ENCODE measurements around the gene ARHGAP26. TPM values are rescaled to one million over a fixed set of nuclear protein-coding genes. Genes with fewer than 3 reads are reported as not detected.
"Not testable (repeated sequence)": the region's sequence is repeated elsewhere in the genome, so short reads cannot be mapped to it uniquely, and the experiment has no call there.

ARHGAP26 gene
- total and polyA plus RNA-seq, 2 of the 4 experiments (the other 2 are of a cell fraction) = 0.54 to 0.56 TPM

DNA sequence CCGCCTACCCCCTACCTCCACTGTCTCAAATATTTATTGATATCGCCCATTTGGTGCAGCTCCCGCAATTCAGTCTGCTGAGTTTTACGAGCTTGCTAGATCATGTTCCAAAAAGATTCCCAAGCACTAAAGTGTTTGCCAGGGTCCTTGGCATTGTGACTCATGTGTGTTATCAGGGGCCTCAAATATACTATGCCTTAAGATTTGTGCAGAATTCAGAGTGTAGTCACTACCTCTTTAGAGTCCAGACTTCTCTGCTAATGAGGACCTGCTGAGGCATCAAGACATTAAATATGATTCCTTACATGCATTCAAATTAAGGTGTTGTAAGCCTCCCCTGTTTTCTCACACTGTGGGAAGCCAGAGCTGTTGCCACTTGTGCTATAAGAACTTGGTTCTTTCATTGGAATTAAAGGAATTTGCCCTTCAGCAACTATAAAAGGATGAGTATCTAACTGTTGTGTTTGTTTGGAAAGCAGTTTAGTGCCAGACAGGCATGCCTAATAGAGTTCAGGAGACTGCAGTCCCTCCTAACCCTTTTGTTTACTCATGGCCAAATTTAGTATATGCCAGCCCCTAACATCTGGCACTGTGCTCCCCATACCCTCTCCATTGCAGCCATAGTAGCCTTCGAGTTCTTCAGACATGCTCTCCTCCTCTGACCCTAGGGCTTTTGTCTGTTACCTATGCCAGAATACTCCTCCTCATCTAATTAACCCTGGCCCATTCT lies 316.9 kb downstream of the ARHGAP26 start (continued):
- TF ChIP-seq BHLHE40 (IDR thresholded peaks at IDR 0.05; ENCODE audit: low read depth, low read length) (no peak), POLR2A (IDR thresholded peaks at IDR 0.05; ENCODE audit: low read depth, low read length) (no peak)

DNA sequence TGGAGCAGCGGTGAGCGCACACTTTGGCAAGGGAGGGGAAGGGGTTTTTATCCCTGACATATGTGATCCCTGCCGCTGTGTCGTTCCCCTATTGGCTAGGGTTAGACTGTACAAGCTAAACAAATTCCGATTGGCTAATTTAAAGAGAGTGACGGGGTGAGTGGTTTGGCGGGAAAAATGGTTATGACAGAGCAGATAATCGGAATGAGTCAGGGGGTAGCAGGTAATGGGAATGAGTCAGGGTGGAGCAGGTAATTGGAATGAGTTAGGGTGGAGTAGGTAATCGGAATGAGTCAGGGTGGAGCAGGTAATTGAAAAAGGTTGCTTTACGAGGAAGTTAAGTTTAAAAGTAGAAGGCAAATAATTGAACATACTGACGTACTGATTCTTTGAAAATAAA lies 318.5 kb downstream of the ARHGAP26 start:
- H3K4me1 ChIP-seq (ENCODE audit: control insufficient read depth, insufficient read depth, low read length); intact Hi-C loops (cut with micrococcal nuclease); H4K91ac ChIP-seq (ENCODE audit: insufficient read depth, low read depth, low read length); H3K9me1 ChIP-seq (ENCODE audit: insufficient read depth, low read length); H4K20me1 ChIP-seq (ENCODE audit: insufficient read depth, low read length); in situ Hi-C loops (cut with MboI; ENCODE audit: low sequenced_read_pairs); H3K27ac ChIP-seq (ENCODE audit: insufficient read depth, low read length); H2BK120ac ChIP-seq (ENCODE audit: low read depth, low read length); H3K36me3 ChIP-seq (ENCODE audit: control insufficient read depth, insufficient read depth, low read length); POLR2A ChIA-PET (ENCODE audit: unreplicated experiment); H2BK20ac ChIP-seq (ENCODE audit: low read depth, low read length); H2BK15ac ChIP-seq (ENCODE audit: low read depth, low read length); H4K5ac ChIP-seq (ENCODE audit: low read depth, low read length); H3K4ac ChIP-seq (ENCODE audit: low read depth, low read length); H3K4me3 ChIP-seq (ENCODE audit: insufficient read depth, low read depth, low read length); dilution Hi-C loops (cut with HindIII; ENCODE audit: low sequenced_read_pairs, unreplicated experiment); H3K56ac ChIP-seq (ENCODE audit: extremely low read depth, insufficient read depth, low read length); H2AK9ac ChIP-seq (replicated peaks; ENCODE audit: low read depth, low read length, poor library complexity); CTCF ChIA-PET; H2AK5ac ChIP-seq (ENCODE audit: low read depth, low read length); H3K9ac ChIP-seq (ENCODE audit: low read depth, low read length); BruUV-seq (replicated peaks); H3K23ac ChIP-seq (ENCODE audit: low read depth, low read length); H3K27me3 ChIP-seq (ENCODE audit: control insufficient read depth, insufficient read depth, low read length); H3K79me1 ChIP-seq (ENCODE audit: low read depth in 1 of 2, low read length in 2 of 2); H3K4me2 ChIP-seq (ENCODE audit: low read depth, low read length); H4K8ac ChIP-seq (ENCODE audit: low read depth in 2 of 2, low read length in 2 of 2); ATAC-seq (ENCODE audit: low read depth); H3K14ac ChIP-seq (replicated peaks; ENCODE audit: low read depth, low read length); H3K18ac ChIP-seq (ENCODE audit: low read depth, low read length); H2BK5ac ChIP-seq (ENCODE audit: low read depth, low read length, poor library complexity, severe bottlenecking); H3K9me3 ChIP-seq (ENCODE audit: control insufficient read depth, insufficient read depth, low read length); H2AFZ ChIP-seq (replicated peaks; ENCODE audit: low read length, poor library complexity); DNase-seq: not testable (repeated sequence)
- 97% methylated on average over 5 of the region's 11 CpGs; no CpG with 5 or more reads in 1 of the 2 experiments for WGBS, 2 experiments (ENCODE audit: extremely low coverage in 2 of 2, insufficient read length in 1 of 2)

GRCh38 chr5:143090044-143090443 lies 319.9 kb downstream of the ARHGAP26 start:
- DNase-seq; H3K4ac ChIP-seq (ENCODE audit: low read depth, low read length); H2AK9ac ChIP-seq (replicated peaks; ENCODE audit: low read depth, low read length, poor library complexity); H2BK15ac ChIP-seq (ENCODE audit: low read depth, low read length); H3K27ac ChIP-seq (ENCODE audit: insufficient read depth, low read length); H3K9me3 ChIP-seq (ENCODE audit: control insufficient read depth, insufficient read depth, low read length); H4K91ac ChIP-seq (ENCODE audit: insufficient read depth, low read depth, low read length); H3K23ac ChIP-seq (ENCODE audit: low read depth, low read length); H2BK5ac ChIP-seq (ENCODE audit: low read depth, low read length, poor library complexity, severe bottlenecking); ATAC-seq (ENCODE audit: low read depth); POLR2A ChIA-PET (ENCODE audit: unreplicated experiment); H4K20me1 ChIP-seq (ENCODE audit: insufficient read depth, low read length); H3K14ac ChIP-seq (replicated peaks; ENCODE audit: low read depth, low read length); H3K18ac ChIP-seq (ENCODE audit: low read depth, low read length); H2AFZ ChIP-seq (replicated peaks; ENCODE audit: low read length, poor library complexity); H3K9me1 ChIP-seq (ENCODE audit: insufficient read depth, low read length); H3K79me1 ChIP-seq (ENCODE audit: low read depth in 1 of 2, low read length in 2 of 2); H4K8ac ChIP-seq (ENCODE audit: low read depth in 2 of 2, low read length in 2 of 2); H2BK20ac ChIP-seq (ENCODE audit: low read depth, low read length); H4K5ac ChIP-seq (ENCODE audit: low read depth, low read length); in situ Hi-C loops (cut with MboI; ENCODE audit: low sequenced_read_pairs); H2BK120ac ChIP-seq (ENCODE audit: low read depth, low read length); dilution Hi-C loops (cut with HindIII; ENCODE audit: low sequenced_read_pairs, unreplicated experiment); H3K36me3 ChIP-seq (ENCODE audit: control insufficient read depth, insufficient read depth, low read length); intact Hi-C loops (cut with micrococcal nuclease); H3K4me1 ChIP-seq (ENCODE audit: control insufficient read depth, insufficient read depth, low read length); H2AK5ac ChIP-seq (ENCODE audit: low read depth, low read length); H3K56ac ChIP-seq (ENCODE audit: extremely low read depth, insufficient read depth, low read length); BruUV-seq (replicated peaks); H3K4me2 ChIP-seq (ENCODE audit: low read depth, low read length); H3K4me3 ChIP-seq (ENCODE audit: insufficient read depth, low read depth, low read length); H3K9ac ChIP-seq (ENCODE audit: low read depth, low read length); H3K27me3 ChIP-seq (ENCODE audit: control insufficient read depth, insufficient read depth, low read length): not testable (repeated sequence)
- no CpG with 5 or more reads among the region's 10 CpGs for WGBS, 2 experiments (ENCODE audit: extremely low coverage in 2 of 2, insufficient read length in 1 of 2)
- CTCF ChIA-PET = interaction anchor here (0.7 kb wide), 1 partner anchor 844 kb away, joined by 3 read pairs; no protein-coding TSS in a partner anchor
